H1 (cell line): Measurements from ENCODE around the gene STX16. TPM values are rescaled to one million over a fixed set of nuclear protein-coding genes. Genes with fewer than 3 reads are reported as not detected.
A peak's percentile ranks its signal among the peaks of the same experiment; 100 is the strongest.

Source experiments
- CTCF ChIA-PET: fragments of 300-600 bp; sonication (Branson Sonifier 250); formaldehyde crosslinking; loops from one replicate; lab custom pipeline; 2021; ENCODE audit not compliant: partially characterized antibody; lab: Charles Lee
- POLR2A ChIA-PET: fragments of 300-600 bp; sonication (Branson Sonifier 250); formaldehyde crosslinking; loops from one replicate; lab custom pipeline; 2021; ENCODE audit warnings: inconsistent platforms; ENCODE audit not compliant: partially characterized antibody; lab: Charles Lee
- DNase-seq, 2 experiments: peaks; one replicate each; pipeline versions ENCODE4 v3.0.0 to v3.0.0-alpha.2; 2010 to 2022; ENCODE audit warnings: low spot score in 2 of 2, low read depth in 1 of 2, mixed read lengths in 1 of 2
- FAIRE-seq: peaks from 2 replicates; lab custom pipeline; 2011; peaks lifted over from hg19 to GRCh38; lab: Jason Lieb, UNC
- H2AFZ ChIP-seq: 2 replicates; pipeline ENCODE4 v1.8.1; 2012; ENCODE audit warnings: low read length, inconsistent platforms
- H2AK5ac ChIP-seq: 2 replicates; pipeline ENCODE4 v1.6.1; 2013; ENCODE audit warnings: low read depth, low read length
- H2BK120ac ChIP-seq: replicated peaks from 2 replicates; pipeline ENCODE3; 2013; ENCODE audit warnings: low read depth, low read length, inconsistent platforms
- H2BK12ac ChIP-seq: 2 replicates; pipeline ENCODE4 v1.6.1; 2013; ENCODE audit warnings: low read depth, low read length
- H2BK15ac ChIP-seq: 2 replicates; pipeline ENCODE4 v1.6.1; 2013; ENCODE audit warnings: low read length
- H2BK20ac ChIP-seq: 2 replicates; pipeline ENCODE4 v1.6.1; 2013; ENCODE audit warnings: low read length
- H2BK5ac ChIP-seq: 2 replicates; pipeline ENCODE4 v1.6.1; 2013; ENCODE audit warnings: low read depth, low read length
- H3K14ac ChIP-seq: 2 replicates; pipeline ENCODE4 v1.6.1; 2013; ENCODE audit warnings: inconsistent platforms; ENCODE audit not compliant: insufficient read length
- H3K18ac ChIP-seq: 2 replicates; pipeline ENCODE4 v1.6.1; 2013; ENCODE audit warnings: low read length; ENCODE audit errors: extremely low read depth
- H3K23ac ChIP-seq: 2 replicates; pipeline ENCODE4 v1.6.1; 2013; ENCODE audit warnings: inconsistent platforms; ENCODE audit not compliant: insufficient read length
- H3K23me2 ChIP-seq: 2 replicates; pipeline ENCODE4 v1.6.1; 2013; ENCODE audit warnings: low read depth, low read length
- H3K27ac ChIP-seq: 2 replicates; pipeline ENCODE4 v1.6.1; 2011; ENCODE audit warnings: low read depth, low read length, inconsistent platforms
- H3K27me3 ChIP-seq, 4 experiments: replicated peaks in 1 of 4; 1 replicate in 1 of 4; 2 replicates in 3 of 4; pipeline versions ENCODE4 v1.6.1 to v1.8.1; 2011 to 2013; ENCODE audit warnings: low read length in 3 of 4, mild to moderate bottlenecking in 3 of 4, inconsistent platforms in 2 of 4, mixed read lengths in 2 of 4, moderate library complexity in 1 of 4; ENCODE audit not compliant: control insufficient read depth in 3 of 4, insufficient read depth in 3 of 4; ENCODE audit errors: extremely low read depth in 1 of 4
- H3K36me3 ChIP-seq, 4 experiments: 2 replicates each; pipeline versions ENCODE4 v1.6.1 to v1.8.1; 2011 to 2013; ENCODE audit warnings: mild to moderate bottlenecking in 4 of 4, low read length in 3 of 4, moderate library complexity in 2 of 4, control low read depth in 1 of 4, inconsistent platforms in 1 of 4; ENCODE audit not compliant: insufficient read depth in 4 of 4, control insufficient read depth in 2 of 4
- H3K4ac ChIP-seq: replicated peaks from 2 replicates; pipeline ENCODE3; 2013; ENCODE audit warnings: low read length, low read depth, mixed read lengths, inconsistent platforms; ENCODE audit not compliant: insufficient read length
- H3K4me1 ChIP-seq, 4 experiments: replicated peaks in 1 of 4; 1 replicate in 1 of 4; 2 replicates in 3 of 4; pipeline versions ENCODE4 v1.6.1 to v1.8.1; 2011 to 2013; ENCODE audit warnings: low read length in 3 of 4, inconsistent platforms in 2 of 4, mixed read lengths in 1 of 4; ENCODE audit not compliant: insufficient read depth in 4 of 4, control insufficient read depth in 3 of 4
- H3K4me2 ChIP-seq, 2 experiments: 2 replicates each; pipeline versions ENCODE4 v1.6.1 to v1.8.1; 2011 to 2013; ENCODE audit warnings: low read depth in 2 of 2, low read length in 2 of 2, control low read depth in 1 of 2, inconsistent platforms in 1 of 2, mild to moderate bottlenecking in 1 of 2; ENCODE audit not compliant: insufficient read depth in 1 of 2
- H3K4me3 ChIP-seq, 4 experiments: fragments of 200-600, 300-600 bp in 1 of 4; sonication (generic), shearing (Covaris generic), sonication (Bioruptor Twin) in 1 of 4; 2 replicates each; pipeline versions ENCODE4 v1.5.1 to v1.8.1; 2011 to 2016; ENCODE audit warnings: low read length in 4 of 4, low read depth in 3 of 4, control low read depth in 2 of 4, inconsistent platforms in 2 of 4, mild to moderate bottlenecking in 2 of 4, mixed read lengths in 1 of 4, moderate library complexity in 1 of 4; ENCODE audit not compliant: insufficient read depth in 2 of 4; ENCODE audit errors: extremely low read depth in 1 of 4
- H3K56ac ChIP-seq: replicated peaks from 2 replicates; pipeline ENCODE3; 2013; ENCODE audit warnings: low read depth, mild to moderate bottlenecking, mixed read lengths, low read length, inconsistent platforms; ENCODE audit not compliant: insufficient read length
- H3K79me1 ChIP-seq: 2 replicates; pipeline ENCODE4 v1.6.1; 2013; ENCODE audit warnings: low read depth, low read length, control low read depth
- H3K79me2 ChIP-seq, 2 experiments: 2 replicates each; pipeline versions ENCODE4 v1.6.1 to v1.8.1; 2012 to 2013; ENCODE audit warnings: low read length in 2 of 2, mild to moderate bottlenecking in 2 of 2, inconsistent platforms in 1 of 2; ENCODE audit not compliant: insufficient read depth in 2 of 2, control insufficient read depth in 1 of 2
- H3K9ac ChIP-seq, 4 experiments: replicated peaks in 1 of 4; 1 replicate in 1 of 4; 2 replicates in 3 of 4; pipeline versions ENCODE4 v1.6.1 to v1.8.1; 2011 to 2013; ENCODE audit warnings: low read depth in 3 of 4, low read length in 3 of 4, control low read depth in 2 of 4, mild to moderate bottlenecking in 2 of 4, moderate library complexity in 2 of 4, inconsistent platforms in 1 of 4; ENCODE audit errors: extremely low read depth in 1 of 4
- H3K9me3 ChIP-seq, 2 experiments: 2 replicates each; pipeline versions ENCODE4 v1.6.1 to v1.8.1; 2012 to 2013; ENCODE audit warnings: mild to moderate bottlenecking in 2 of 2, moderate library complexity in 2 of 2, control low read depth in 1 of 2, inconsistent platforms in 1 of 2, low read depth in 1 of 2, low read length in 1 of 2, mixed read lengths in 1 of 2; ENCODE audit not compliant: insufficient read depth in 2 of 2
- H4K20me1 ChIP-seq, 2 experiments: replicated peaks in 1 of 2; 2 replicates each; pipeline versions ENCODE3 to v1.8.1; 2011 to 2013; ENCODE audit warnings: inconsistent platforms in 2 of 2, low read length in 2 of 2, mild to moderate bottlenecking in 1 of 2; ENCODE audit not compliant: insufficient read depth in 2 of 2, control insufficient read depth in 1 of 2
- H4K5ac ChIP-seq: 2 replicates; pipeline ENCODE4 v1.6.1; 2013; ENCODE audit warnings: low read length, low read depth, mixed read lengths, inconsistent platforms; ENCODE audit not compliant: insufficient read length
- H4K8ac ChIP-seq: 2 replicates; pipeline ENCODE4 v1.8.0; 2013; ENCODE audit warnings: mild to moderate bottlenecking, moderate library complexity, low read length, inconsistent platforms; ENCODE audit not compliant: insufficient read depth; ENCODE audit errors: extremely low read depth
- H4K91ac ChIP-seq: replicated peaks from 2 replicates; pipeline ENCODE3; 2013; ENCODE audit warnings: low read length, mixed read lengths, inconsistent platforms; ENCODE audit not compliant: insufficient read length
- CEBPB ChIP-seq: IDR thresholded peaks from 2 replicates; pipeline ENCODE4 v1.6.1; 2012; ENCODE audit warnings: low read depth, low read length
- E2F6 ChIP-seq: IDR thresholded peaks from 2 replicates; pipeline ENCODE4 v1.6.1; 2012; ENCODE audit warnings: inconsistent platforms
- KDM4A ChIP-seq: IDR thresholded peaks from one replicate; pipeline ENCODE4 v1.7.1; 2012; ENCODE audit warnings: low read depth, mild to moderate bottlenecking, moderate library complexity, low read length, inconsistent platforms; ENCODE audit not compliant: severe bottlenecking
- RAD21 ChIP-seq, 2 experiments: IDR thresholded peaks in 1 of 2; conservative IDR thresholded peaks in 1 of 2; 2 replicates each; pipeline ENCODE4 v1.6.1; 2011; ENCODE audit warnings: low read depth in 2 of 2, low read length in 2 of 2, improper control_type of control experiment in 1 of 2, inconsistent platforms in 1 of 2, mild to moderate bottlenecking in 1 of 2, moderate library complexity in 1 of 2
- SRF ChIP-seq: IDR thresholded peaks from 2 replicates; pipeline ENCODE4 v1.6.1; 2011; ENCODE audit warnings: mild to moderate bottlenecking, low read depth, low read length, moderate library complexity
- WGBS, 2 experiments: shearing (Covaris generic) in 1 of 2; methylation state at CpG; one replicate each; pipeline versions ENCODE4 v1.1.6 to v1.1.7; 2013 to 2015; ENCODE audit warnings: low lambda C conversion rate in 2 of 2, mixed read lengths in 2 of 2, inconsistent platforms in 1 of 2, low coverage in 1 of 2, missing lambda C conversion rate in 1 of 2; ENCODE audit not compliant: insufficient replicate concordance in 2 of 2, insufficient coverage in 1 of 2, insufficient read length in 1 of 2; ENCODE audit errors: extremely low coverage in 1 of 2, missing lambda C conversion rate in 1 of 2; 5-methylcytosine and 5-hydroxymethylcytosine counted together
- polyA plus RNA-seq, 7 experiments: library from polyadenylated mRNA; depleted of rRNA in 3 of 7; stranded (reverse) in 5 of 7; unstranded in 2 of 7; fragments of >200 nt in 5 of 7; fragments of 200-250 nt in 2 of 7; gene quantifications; 1 replicate in 5 of 7; 2 replicates in 1 of 7; 4 replicates in 1 of 7; pipeline versions ENCODE4 v1.2.1 to v1.2.3, GENCODE V29; 2011 to 2013; ENCODE audit warnings: missing spikeins in 2 of 7, mixed read lengths in 2 of 7
- total RNA-seq: library from RNA; stranded (reverse); fragmentation: NEBNext Ultra II Directional; extraction: Animal tissue kit (Norgen Biotek cat#: 25700); gene quantifications from 2 replicates; pipeline ENCODE4 v1.2.1, GENCODE V29; 2021
- TF ChIP-seq, protein P1 (sequence below): IDR thresholded peaks from 2 replicates; pipeline ENCODE4 v1.6.1; 2012; ENCODE audit warnings: inconsistent platforms

STX16 gene
- total and polyA plus RNA-seq, 2 of the 8 experiments (the other 6 are each of a cell fraction or from before 2014, with no cell fraction given) = 45.2 to 61.6 TPM

DNA sequence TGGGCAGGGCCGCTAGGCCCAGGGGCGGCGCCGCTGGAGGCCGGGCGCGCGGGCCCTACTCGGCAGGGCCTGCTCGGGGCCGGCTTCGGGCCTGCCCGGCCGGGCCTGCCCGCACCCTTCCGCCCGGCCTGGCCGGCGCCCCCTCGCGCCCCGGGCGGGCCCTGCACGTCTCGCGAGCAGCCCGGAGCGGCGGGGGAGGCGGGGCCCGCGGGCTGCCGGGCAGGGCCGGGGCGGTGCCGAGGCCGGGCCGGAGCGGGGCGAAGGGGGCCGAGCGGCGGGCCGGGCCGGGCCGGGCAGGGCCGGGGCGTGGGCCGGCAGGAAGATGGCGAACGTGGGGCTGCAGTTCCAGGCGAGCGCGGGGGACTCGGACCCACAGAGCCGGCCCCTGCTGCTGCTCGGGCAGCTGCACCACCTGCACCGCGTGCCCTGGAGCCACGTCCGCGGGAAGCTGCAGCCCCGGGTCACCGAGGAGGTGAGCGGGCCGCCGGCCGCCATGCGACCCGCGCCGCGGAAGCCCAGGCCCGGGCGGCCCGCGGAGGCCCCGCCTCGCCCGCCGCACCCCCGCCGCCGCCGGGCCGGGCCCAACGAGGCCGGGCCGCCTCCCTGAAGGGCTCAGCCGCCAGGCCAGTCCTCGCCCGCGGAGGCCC is 41.6 kb downstream of the STX16 start, which contains the start of gene NPEPL1:
Gene NPEPL1, plus strand, starts transcription at position 222 of the 647 bp plus-strand sequence. Its CDS starts 101 bp downstream, at position 323.
- Histone ChIP-seq H3K27ac (peak within 1 kb of the TSS; percentile 13; the same call in 1 of the 2 replicates), H3K4me3 (peak within 1 kb of the TSS; percentile 21 to 56 (median 36)), H3K9me3 (no peaks in the 10 kb centered on the region), H3K9ac (peak within 1 kb of the TSS in 3 of 4 experiments; percentile 13 to 67 (median 17); a peak in 2 of 7 replicates), H2BK15ac (peak within 1 kb of the TSS; percentile 83), H3K36me3 (peaks cover 2 to 5% (median 2%) of the 10 kb centered on the region in 4 experiments; a peak in 4 of 8 replicates), H3K4ac (peak within 1 kb of the TSS; percentile 95), H2BK120ac (peak within 1 kb of the TSS; percentile 90), H3K23ac (no peak within 1 kb of the TSS), H4K91ac (peak within 1 kb of the TSS; percentile 83), H3K79me1 (0 out of 2 replicates have a peak, but pooled peaks cover 4% of the 10 kb centered on the region), H2BK12ac (peak within 1 kb of the TSS; percentile 99), H3K79me2 (no peaks in the 10 kb centered on the region; a peak in 1 of 4 replicates), H2AFZ (no peak within 1 kb of the TSS), H2BK20ac (peak within 1 kb of the TSS; percentile 82; the same call in 1 of the 2 replicates), H3K4me2 (peak within 1 kb of the TSS; percentile 58 to 68), H3K27me3 (no peaks in the 10 kb centered on the region), H4K8ac (peak within 1 kb of the TSS; percentile 88), H2AK5ac (peak within 1 kb of the TSS; percentile 59; the same call in 1 of the 2 replicates), H3K56ac (no peak within 1 kb of the TSS), H3K23me2 (peaks cover 7% of the 10 kb centered on the region; the same call in 1 of the 2 replicates), H3K4me1 (peaks cover 3 to 28% (median 17%) of the 10 kb centered on the region in 4 experiments), H4K20me1 (peaks cover 3 to 13% of the 10 kb centered on the region in 2 experiments), H4K5ac (peak within 1 kb of the TSS; percentile 59), H2BK5ac (peak within 1 kb of the TSS; percentile 85; the same call in 1 of the 2 replicates), H3K18ac (peak within 1 kb of the TSS; percentile 94), H3K14ac (no peak within 1 kb of the TSS)
- peak in 1 of 2 experiments; percentile 70 for DNase-seq
- WGBS, 2 experiments = 5% methylated on average over 12 of the region's 93 CpGs; no CpG with 5 or more reads in 1 of the 2 experiments
- ChIA-PET CTCF (interaction anchor here (1.1 to 2.2 kb wide), 7 partner anchors 11 to 214 kb away, joined by 3 to 11 read pairs (median 4); no protein-coding TSS in a partner anchor), POLR2A (interaction anchor here (0.5 to 16.8 kb wide), 14 partner anchors 9 to 147 kb away, joined by 3 to 188 read pairs (median 6); partner anchors contain the start of gene STX16)
- FAIRE-seq = no peak
- TF ChIP-seq CEBPB = no peak
- peak; percentile 28 for TF ChIP-seq KDM4A
- peak; percentile 36; the same call in 1 of the 2 replicates for TF ChIP-seq E2F6
- peak in 1 of 2 experiments; percentile 44; a peak in 1 of 4 replicates for TF ChIP-seq RAD21 (IDR thresholded peaks at IDR 0.05 in 1 of 2, conservative IDR thresholded peaks at IDR 0.05 in 1 of 2; ENCODE audit: low read depth in 2 of 2, low read length in 2 of 2)
- TF ChIP-seq SRF = no peak
- TF ChIP-seq, protein P1, sequence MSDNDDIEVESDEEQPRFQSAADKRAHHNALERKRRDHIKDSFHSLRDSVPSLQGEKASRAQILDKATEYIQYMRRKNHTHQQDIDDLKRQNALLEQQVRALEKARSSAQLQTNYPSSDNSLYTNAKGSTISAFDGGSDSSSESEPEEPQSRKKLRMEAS = peak; percentile 58; the same call in 1 of the 2 replicates
